Mucosa of descending colon (tissue), 3 donors: Measurements from ENCODE around the gene GLT8D2. TPM values are rescaled to one million over a fixed set of nuclear protein-coding genes. Genes with fewer than 3 reads are reported as not detected.
"Not testable (repeated sequence)": the region's sequence is repeated elsewhere in the genome, so short reads cannot be mapped to it uniquely, and the experiment has no call there.

Experiments used
- ATAC-seq: fragments of 200-7000 bp; cut with Tn5 transposase; one replicate; pipeline ENCODE4 v1.9.1; 2020; ENCODE audit warnings: mild to moderate bottlenecking, moderate library complexity
- DNase-seq, 3 donors: peaks; one replicate each; pipeline ENCODE4 v3.0.0-alpha.2; 2020
- H3K36me3 ChIP-seq: fragments of 200-600 bp; one replicate; pipeline ENCODE4 v1.8.0; 2021; ENCODE audit warnings: low read depth, mild to moderate bottlenecking
- H3K4me1 ChIP-seq: fragments of 200-600 bp; one replicate; pipeline ENCODE4 v1.8.0; 2021; ENCODE audit warnings: low read depth, mild to moderate bottlenecking
- H3K4me3 ChIP-seq: fragments of 200-600 bp; one replicate; pipeline ENCODE4 v1.8.0; 2021; ENCODE audit warnings: mild to moderate bottlenecking
- H3K9me3 ChIP-seq: fragments of 200-600 bp; one replicate; pipeline ENCODE4 v1.8.0; 2021; ENCODE audit warnings: mild to moderate bottlenecking
- intact Hi-C, 2 donors: fragments of 100-400 bp; cut with DNase I in 1 of 2; cut with micrococcal nuclease in 1 of 2; formaldehyde crosslinking; loops; one replicate each; pipeline versions ENCODE4 v1.11.0 to v1.11.1; 2022; cut with DNase I, micrococcal nuclease
- total RNA-seq, 3 donors: library from RNA; stranded (reverse); fragmentation: NEBNext Ultra II Directional in 2 of 3; extraction: Animal tissue kit (Norgen Biotek cat#: 25700) in 2 of 3; gene quantifications; one replicate each; pipeline versions ENCODE4 v1.2.1 to v1.2.4, GENCODE V29; 2021 to 2023
- TF ChIP-seq, protein P1 (sequence below): fragments of 200-600 bp; IDR thresholded peaks from one replicate; pipeline ENCODE4 v1.8.0; 2022; ENCODE audit warnings: antibody characterized with exemption, mild to moderate bottlenecking
- donor health status: DM: no; HTN: no; CAD: no; lungs with moderate emphysema.
- donor health status: DM: no; HTN: no; CAD: no.
- donor health status: DM: no; HTN: yes; CAD: no.

GLT8D2 gene
- total RNA-seq, 3 donors from 2014 or later: 2.5 to 13.7 (median 4.4) TPM

- H3K4me1 ChIP-seq: no peaks in the 10 kb centered on the region
- ATAC-seq: no peak
- no peak overlapping the region for H3K4me3 ChIP-seq
- H3K9me3 ChIP-seq: no peaks in the 10 kb centered on the region
- H3K36me3 ChIP-seq: no peaks in the 10 kb centered on the region
- TF ChIP-seq, protein P1, sequence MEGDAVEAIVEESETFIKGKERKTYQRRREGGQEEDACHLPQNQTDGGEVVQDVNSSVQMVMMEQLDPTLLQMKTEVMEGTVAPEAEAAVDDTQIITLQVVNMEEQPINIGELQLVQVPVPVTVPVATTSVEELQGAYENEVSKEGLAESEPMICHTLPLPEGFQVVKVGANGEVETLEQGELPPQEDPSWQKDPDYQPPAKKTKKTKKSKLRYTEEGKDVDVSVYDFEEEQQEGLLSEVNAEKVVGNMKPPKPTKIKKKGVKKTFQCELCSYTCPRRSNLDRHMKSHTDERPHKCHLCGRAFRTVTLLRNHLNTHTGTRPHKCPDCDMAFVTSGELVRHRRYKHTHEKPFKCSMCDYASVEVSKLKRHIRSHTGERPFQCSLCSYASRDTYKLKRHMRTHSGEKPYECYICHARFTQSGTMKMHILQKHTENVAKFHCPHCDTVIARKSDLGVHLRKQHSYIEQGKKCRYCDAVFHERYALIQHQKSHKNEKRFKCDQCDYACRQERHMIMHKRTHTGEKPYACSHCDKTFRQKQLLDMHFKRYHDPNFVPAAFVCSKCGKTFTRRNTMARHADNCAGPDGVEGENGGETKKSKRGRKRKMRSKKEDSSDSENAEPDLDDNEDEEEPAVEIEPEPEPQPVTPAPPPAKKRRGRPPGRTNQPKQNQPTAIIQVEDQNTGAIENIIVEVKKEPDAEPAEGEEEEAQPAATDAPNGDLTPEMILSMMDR: no peak
- DNase-seq: no peak
- intact Hi-C loops: no loop called here
Measured at GRCh38 chr12:104023710-104024109, 26.3 kb downstream of the GLT8D2 start.

- intact Hi-C loops: no loop called here
- H3K36me3 ChIP-seq: no peaks in the 10 kb centered on the region
- DNase-seq (no peak), ATAC-seq (no peak)
- no peaks in the 10 kb centered on the region for H3K4me1 ChIP-seq
- H3K4me3 ChIP-seq: no peak overlapping the region
- TF ChIP-seq, protein P1: no peak
- no peaks in the 10 kb centered on the region for H3K9me3 ChIP-seq
Measured at GRCh38 chr12:104022786-104023185, 27.2 kb downstream of the GLT8D2 start.

DNA sequence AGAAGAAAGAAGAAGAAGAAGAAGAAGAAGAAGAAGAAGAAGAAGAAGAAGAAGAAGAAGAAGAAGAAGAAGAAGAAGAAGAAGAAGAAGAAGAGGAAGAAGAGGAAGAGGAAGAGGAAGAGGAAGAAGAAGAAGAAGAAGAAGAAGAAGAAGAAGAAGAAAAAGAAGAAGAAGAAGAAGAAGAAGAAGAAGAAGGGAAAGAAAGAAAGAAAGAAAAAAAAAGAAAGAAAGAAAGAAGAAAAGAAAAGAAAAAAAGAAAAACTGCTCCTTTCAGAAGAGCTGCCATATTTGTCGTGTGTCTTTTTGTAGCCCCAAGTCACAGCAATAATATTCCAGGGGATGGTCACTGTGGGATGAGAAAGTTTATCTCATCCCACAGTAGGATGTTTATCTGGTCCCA is 28.1 kb downstream of the GLT8D2 start:
- DNase-seq, ATAC-seq, H3K4me1 ChIP-seq, intact Hi-C loops, H3K36me3 ChIP-seq, H3K4me3 ChIP-seq, H3K9me3 ChIP-seq: not testable (repeated sequence)

GRCh38 chr12:104012331-104012730 is 37.7 kb downstream of the GLT8D2 start:
- TF ChIP-seq, protein P1: no peak
- no peaks in the 10 kb centered on the region for H3K36me3 ChIP-seq
- H3K4me1 ChIP-seq: no peaks in the 10 kb centered on the region
- intact Hi-C loops: no loop called here
- no peak for ATAC-seq
- H3K4me3 ChIP-seq: no peak overlapping the region
- H3K9me3 ChIP-seq: no peaks in the 10 kb centered on the region
- no peak for DNase-seq

GRCh38 chr12:104011253-104011652 is 38.7 kb downstream of the GLT8D2 start:
- no peak for ATAC-seq
- intact Hi-C loops: no loop called here

GRCh38 chr12:104010606-104011169 is 39.3 kb downstream of the GLT8D2 start:
- ATAC-seq: no peak
- DNase-seq: no peak
- no peaks in the 10 kb centered on the region for H3K36me3 ChIP-seq
- no peaks in the 10 kb centered on the region for H3K4me1 ChIP-seq
- intact Hi-C loops: no loop called here
- H3K9me3 ChIP-seq: no peaks in the 10 kb centered on the region
- TF ChIP-seq, protein P1: no peak
- H3K4me3 ChIP-seq: no peak overlapping the region

More at GRCh38 chr12:104011253-104011652, 38.7 kb downstream of the GLT8D2 start:
- Histone ChIP-seq H3K4me1 (no peaks in the 10 kb centered on the region), H3K9me3 (no peaks in the 10 kb centered on the region), H3K4me3 (no peak overlapping the region), H3K36me3 (no peaks in the 10 kb centered on the region)
- TF ChIP-seq, protein P1: no peak
- no peak for DNase-seq
